ENCODE results near the gene CSNK1E.

DNA sequence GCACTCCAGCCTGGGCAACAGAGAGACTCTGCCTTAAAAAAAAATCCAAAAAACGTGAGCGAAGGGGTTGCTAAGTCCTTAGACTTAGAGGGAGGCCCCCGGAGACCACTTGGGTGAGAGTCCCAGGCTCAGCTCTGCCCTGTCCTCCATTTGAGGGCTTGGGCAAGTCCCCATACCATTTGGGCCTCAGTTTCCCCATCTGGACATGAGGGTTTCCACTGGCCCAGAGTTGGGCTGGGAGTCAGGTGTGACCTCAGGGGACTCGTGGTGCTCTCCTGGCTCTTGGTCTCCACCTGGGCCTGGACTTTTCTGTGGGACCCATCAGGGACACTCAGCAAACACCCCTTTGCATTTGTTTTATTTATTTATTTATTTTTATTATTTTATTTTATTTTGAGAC lies 35.2 kb upstream of the CSNK1E start:
- no peak for TF ChIP-seq CTCF (conservative IDR thresholded peaks at IDR 0.05; ENCODE audit: low read length)
- no peak for TF ChIP-seq EZH2phosphoT487 (IDR thresholded peaks at IDR 0.05; ENCODE audit: borderline replicate concordance)

All from Loucy (cell line).